ENCODE results near the gene ROR1.
"Not testable (repeated sequence)": the region's sequence is repeated elsewhere in the genome, so short reads cannot be mapped to it uniquely, and the experiment has no call there.

The ROR1 gene

DNA sequence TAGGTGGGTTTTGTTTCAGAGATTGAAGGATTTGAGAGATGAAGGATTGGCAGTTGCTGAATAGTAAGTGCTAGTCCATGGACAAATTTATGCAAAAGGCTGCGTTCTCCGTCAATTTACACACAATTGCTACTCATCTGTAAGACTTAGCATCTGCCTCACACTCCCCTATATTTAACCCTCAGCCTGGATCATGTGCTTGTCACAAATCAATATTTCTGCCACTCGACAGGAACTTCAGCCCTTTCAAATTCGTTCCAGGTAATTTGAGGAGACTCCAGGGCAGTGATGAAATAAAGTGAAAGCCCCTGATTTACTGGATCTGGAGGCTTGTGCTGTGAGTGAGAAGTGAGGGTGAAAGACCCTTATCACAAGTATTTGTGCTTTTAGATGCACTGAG lies 324.0 kb downstream of the ROR1 start:
- Histone ChIP-seq H3K4me1 (ENCODE audit: control insufficient read depth in 2 of 2, insufficient read depth in 2 of 2, low read length in 2 of 2) (no peaks in the 10 kb centered on the region), H3K9ac (ENCODE audit: low read depth in 1 of 2, low read length in 2 of 2) (no peak overlapping the region), H3K27me3 (ENCODE audit: control insufficient read depth in 2 of 2, insufficient read depth in 2 of 2, low read length in 2 of 2) (no peaks in the 10 kb centered on the region), H3K27ac (ENCODE audit: low read depth in 2 of 2, low read length in 2 of 2) (no peak overlapping the region), H3K4me3 (ENCODE audit: low read length in 2 of 2) (no peak overlapping the region), H3K36me3 (ENCODE audit: control insufficient read depth in 2 of 2, insufficient read depth in 2 of 2, low read length in 2 of 2) (no peaks in the 10 kb centered on the region), H3K9me3 (ENCODE audit: control insufficient read depth in 2 of 2, low read length in 2 of 2) (no peaks in the 10 kb centered on the region)

DNA sequence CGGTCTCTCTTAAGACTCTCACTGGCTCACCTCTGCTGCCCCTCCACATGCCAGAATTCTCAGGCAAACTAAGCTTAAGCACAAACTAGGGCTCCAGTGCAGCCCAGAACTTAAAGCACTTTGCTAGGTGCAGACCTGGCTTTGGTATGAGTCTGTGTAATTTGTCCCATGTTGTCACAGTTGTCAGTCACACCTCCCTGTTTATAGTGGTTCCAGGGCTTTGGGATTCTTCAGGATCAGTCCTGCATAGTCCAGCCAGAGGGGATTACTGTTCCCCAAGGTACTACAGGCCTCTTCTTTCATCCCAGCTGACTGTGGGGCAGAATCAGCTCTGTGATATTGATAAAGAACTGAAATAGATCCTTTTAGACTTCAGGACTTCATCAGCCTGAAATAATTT lies 324.6 kb downstream of the ROR1 start:
- Histone ChIP-seq H3K36me3 (ENCODE audit: control insufficient read depth in 2 of 2, insufficient read depth in 2 of 2, low read length in 2 of 2) (no peaks in the 10 kb centered on the region), H3K9ac (ENCODE audit: low read depth in 1 of 2, low read length in 2 of 2) (no peak overlapping the region), H3K4me1 (ENCODE audit: control insufficient read depth in 2 of 2, insufficient read depth in 2 of 2, low read length in 2 of 2) (no peaks in the 10 kb centered on the region), H3K27me3 (ENCODE audit: control insufficient read depth in 2 of 2, insufficient read depth in 2 of 2, low read length in 2 of 2) (no peaks in the 10 kb centered on the region), H3K4me3 (ENCODE audit: low read length in 2 of 2) (no peak overlapping the region), H3K27ac (ENCODE audit: low read depth in 2 of 2, low read length in 2 of 2) (no peak overlapping the region), H3K9me3 (ENCODE audit: control insufficient read depth in 2 of 2, low read length in 2 of 2) (no peaks in the 10 kb centered on the region)

DNA sequence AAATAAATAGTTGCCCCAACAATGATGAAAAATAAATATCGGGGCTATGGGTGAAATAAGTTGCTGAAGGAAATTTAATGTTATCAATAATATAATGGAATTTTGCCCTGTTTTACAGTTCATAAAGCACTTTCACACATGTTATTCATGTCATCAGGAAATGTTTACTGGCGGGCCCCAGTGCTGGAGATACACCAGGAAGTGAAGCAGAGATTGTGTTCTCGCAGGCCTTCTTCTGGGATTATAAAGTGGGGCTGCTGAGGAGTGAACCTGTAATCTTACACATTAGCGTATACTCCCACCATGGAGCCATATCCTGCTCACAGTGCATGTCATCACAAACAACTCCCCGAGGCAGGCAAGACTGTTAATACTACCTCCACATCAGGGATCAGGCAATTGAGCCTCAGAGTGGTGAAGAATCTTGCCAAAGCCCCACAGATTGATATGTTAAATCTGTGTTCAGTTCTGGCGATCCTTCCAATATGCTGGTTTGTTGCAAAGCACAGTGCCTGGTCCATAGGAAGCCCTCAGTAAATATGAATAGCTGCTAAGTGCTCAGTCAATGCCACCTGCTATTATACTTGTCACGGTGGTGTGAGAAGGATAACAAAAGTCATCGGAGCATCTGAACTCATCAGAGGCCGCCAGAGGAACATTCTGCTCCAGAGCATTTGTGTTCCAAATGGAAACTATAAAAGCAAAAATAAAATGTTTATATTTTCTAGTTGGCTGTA lies 325.2 kb downstream of the ROR1 start:
- Histone ChIP-seq H3K36me3 (ENCODE audit: control insufficient read depth in 2 of 2, insufficient read depth in 2 of 2, low read length in 2 of 2) (no peaks in the 10 kb centered on the region), H3K4me1 (ENCODE audit: control insufficient read depth in 2 of 2, insufficient read depth in 2 of 2, low read length in 2 of 2) (no peaks in the 10 kb centered on the region), H3K27me3 (ENCODE audit: control insufficient read depth in 2 of 2, insufficient read depth in 2 of 2, low read length in 2 of 2) (no peaks in the 10 kb centered on the region), H3K27ac (ENCODE audit: low read depth in 2 of 2, low read length in 2 of 2) (no peak overlapping the region), H3K9me3 (ENCODE audit: control insufficient read depth in 2 of 2, low read length in 2 of 2) (no peaks in the 10 kb centered on the region), H3K9ac (ENCODE audit: low read depth in 1 of 2, low read length in 2 of 2) (no peak overlapping the region), H3K4me3 (ENCODE audit: low read length in 2 of 2) (no peak overlapping the region)

DNA sequence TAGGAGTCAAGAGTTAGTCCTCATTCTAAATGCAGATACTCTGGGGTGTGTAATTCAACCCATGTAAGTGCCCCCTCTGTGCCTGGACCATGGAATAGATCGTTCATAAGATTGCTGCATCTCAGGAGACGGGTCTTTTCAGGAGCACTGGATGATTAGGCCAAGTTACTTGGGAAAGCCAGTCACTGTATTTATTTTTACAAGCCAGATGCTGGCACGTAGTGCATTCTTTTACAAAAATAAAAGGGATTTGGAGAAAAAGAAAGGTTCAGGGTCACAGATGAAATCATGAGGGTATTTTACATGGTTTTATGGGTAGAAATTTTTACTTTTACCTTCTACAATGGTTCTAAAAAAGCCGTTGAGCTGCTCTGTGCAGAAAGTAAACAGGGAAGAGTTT lies 327.0 kb downstream of the ROR1 start:
- no peaks in the 10 kb centered on the region for H3K4me1 ChIP-seq (ENCODE audit: control insufficient read depth in 2 of 2, insufficient read depth in 2 of 2, low read length in 2 of 2)
- H3K9me3 ChIP-seq (ENCODE audit: control insufficient read depth in 2 of 2, low read length in 2 of 2) = no peaks in the 10 kb centered on the region
- no peak overlapping the region for H3K27ac ChIP-seq (ENCODE audit: low read depth in 2 of 2, low read length in 2 of 2)

DNA sequence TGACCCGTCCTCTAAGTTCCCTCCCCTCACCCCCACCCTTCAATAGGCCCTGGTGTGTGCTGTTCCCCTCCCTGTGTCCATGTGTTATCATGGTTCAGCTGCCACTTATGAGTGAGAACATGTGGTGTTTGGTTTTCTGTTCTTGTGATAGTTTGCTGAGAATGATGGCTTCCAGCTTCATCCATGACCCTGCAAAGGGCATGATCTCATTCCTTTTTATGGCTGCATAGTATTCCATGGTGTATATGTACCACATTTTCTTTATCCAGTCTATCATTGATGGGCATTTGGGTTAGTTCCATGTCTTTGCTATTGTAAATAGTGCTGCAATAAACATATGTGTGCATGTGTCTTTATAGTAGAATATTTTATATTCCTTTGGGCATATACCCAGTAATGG lies 330.8 kb downstream of the ROR1 start:
- H3K27ac ChIP-seq (ENCODE audit: low read depth in 2 of 2, low read length in 2 of 2); H3K9me3 ChIP-seq (ENCODE audit: control insufficient read depth in 2 of 2, low read length in 2 of 2); H3K9ac ChIP-seq (ENCODE audit: low read depth in 1 of 2, low read length in 2 of 2); H3K27me3 ChIP-seq (ENCODE audit: control insufficient read depth in 2 of 2, insufficient read depth in 2 of 2, low read length in 2 of 2); H3K4me3 ChIP-seq (ENCODE audit: low read length in 2 of 2); H3K4me1 ChIP-seq (ENCODE audit: control insufficient read depth in 2 of 2, insufficient read depth in 2 of 2, low read length in 2 of 2); H3K36me3 ChIP-seq (ENCODE audit: control insufficient read depth in 2 of 2, insufficient read depth in 2 of 2, low read length in 2 of 2): not testable (repeated sequence)

More for the DNA sequence above, 327.0 kb downstream of the ROR1 start:
- Histone ChIP-seq H3K4me3 (ENCODE audit: low read length in 2 of 2) (no peak overlapping the region), H3K36me3 (ENCODE audit: control insufficient read depth in 2 of 2, insufficient read depth in 2 of 2, low read length in 2 of 2) (no peaks in the 10 kb centered on the region), H3K9ac (ENCODE audit: low read depth in 1 of 2, low read length in 2 of 2) (no peak overlapping the region), H3K27me3 (ENCODE audit: control insufficient read depth in 2 of 2, insufficient read depth in 2 of 2, low read length in 2 of 2) (no peaks in the 10 kb centered on the region)

DNA sequence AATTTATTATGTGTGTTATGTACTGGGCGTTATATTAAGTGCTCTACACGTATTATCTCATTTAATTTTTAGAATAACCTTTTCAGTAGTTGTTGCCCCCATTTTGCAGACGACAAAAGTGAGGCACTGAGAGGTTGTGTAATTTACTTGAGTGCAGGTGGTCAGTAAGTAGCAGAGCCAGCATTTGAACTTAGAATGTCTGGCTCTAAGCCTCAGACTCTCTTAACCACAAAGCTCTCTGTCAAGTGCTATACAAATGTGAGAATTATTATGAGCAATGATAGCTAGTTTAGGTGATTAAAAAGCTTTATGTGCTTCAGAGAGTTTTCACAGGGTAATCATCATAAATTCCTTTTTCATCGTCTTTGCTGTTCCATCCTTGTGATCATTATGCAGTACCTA lies 333.3 kb downstream of the ROR1 start:
- Histone ChIP-seq H3K27ac (ENCODE audit: low read depth in 2 of 2, low read length in 2 of 2) (no peak overlapping the region), H3K9ac (ENCODE audit: low read depth in 1 of 2, low read length in 2 of 2) (no peak overlapping the region), H3K36me3 (ENCODE audit: control insufficient read depth in 2 of 2, insufficient read depth in 2 of 2, low read length in 2 of 2) (no peaks in the 10 kb centered on the region), H3K4me3 (ENCODE audit: low read length in 2 of 2) (no peak overlapping the region), H3K4me1 (ENCODE audit: control insufficient read depth in 2 of 2, insufficient read depth in 2 of 2, low read length in 2 of 2) (no peaks in the 10 kb centered on the region), H3K27me3 (ENCODE audit: control insufficient read depth in 2 of 2, insufficient read depth in 2 of 2, low read length in 2 of 2) (no peaks in the 10 kb centered on the region), H3K9me3 (ENCODE audit: control insufficient read depth in 2 of 2, low read length in 2 of 2) (no peaks in the 10 kb centered on the region)

DNA sequence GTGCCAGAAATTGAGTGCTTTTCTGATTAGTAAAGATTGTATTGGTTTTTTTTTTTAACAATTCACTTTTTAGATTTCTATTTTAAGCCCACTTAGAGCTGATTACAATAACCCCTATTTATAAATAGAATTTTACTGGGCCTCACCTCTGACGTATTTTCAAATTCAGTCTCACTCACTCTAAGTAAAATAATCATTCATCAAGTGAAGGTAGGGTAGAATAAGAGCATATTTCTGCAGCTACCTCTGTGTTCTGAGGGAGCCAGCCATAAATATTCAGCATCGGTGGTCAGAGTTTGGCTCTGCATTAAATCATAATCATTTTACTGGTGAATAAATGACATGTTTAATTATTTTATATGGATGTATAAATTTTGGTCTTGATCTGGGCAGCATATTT lies 333.8 kb downstream of the ROR1 start:
- H3K4me3 ChIP-seq (ENCODE audit: low read length in 2 of 2) = no peak overlapping the region
- no peaks in the 10 kb centered on the region for H3K4me1 ChIP-seq (ENCODE audit: control insufficient read depth in 2 of 2, insufficient read depth in 2 of 2, low read length in 2 of 2)
- no peak overlapping the region for H3K27ac ChIP-seq (ENCODE audit: low read depth in 2 of 2, low read length in 2 of 2)
- H3K9me3 ChIP-seq (ENCODE audit: control insufficient read depth in 2 of 2, low read length in 2 of 2) = no peaks in the 10 kb centered on the region
- no peak overlapping the region for H3K9ac ChIP-seq (ENCODE audit: low read depth in 1 of 2, low read length in 2 of 2)
- H3K36me3 ChIP-seq (ENCODE audit: control insufficient read depth in 2 of 2, insufficient read depth in 2 of 2, low read length in 2 of 2) = no peaks in the 10 kb centered on the region
- H3K27me3 ChIP-seq (ENCODE audit: control insufficient read depth in 2 of 2, insufficient read depth in 2 of 2, low read length in 2 of 2) = no peaks in the 10 kb centered on the region

DNA sequence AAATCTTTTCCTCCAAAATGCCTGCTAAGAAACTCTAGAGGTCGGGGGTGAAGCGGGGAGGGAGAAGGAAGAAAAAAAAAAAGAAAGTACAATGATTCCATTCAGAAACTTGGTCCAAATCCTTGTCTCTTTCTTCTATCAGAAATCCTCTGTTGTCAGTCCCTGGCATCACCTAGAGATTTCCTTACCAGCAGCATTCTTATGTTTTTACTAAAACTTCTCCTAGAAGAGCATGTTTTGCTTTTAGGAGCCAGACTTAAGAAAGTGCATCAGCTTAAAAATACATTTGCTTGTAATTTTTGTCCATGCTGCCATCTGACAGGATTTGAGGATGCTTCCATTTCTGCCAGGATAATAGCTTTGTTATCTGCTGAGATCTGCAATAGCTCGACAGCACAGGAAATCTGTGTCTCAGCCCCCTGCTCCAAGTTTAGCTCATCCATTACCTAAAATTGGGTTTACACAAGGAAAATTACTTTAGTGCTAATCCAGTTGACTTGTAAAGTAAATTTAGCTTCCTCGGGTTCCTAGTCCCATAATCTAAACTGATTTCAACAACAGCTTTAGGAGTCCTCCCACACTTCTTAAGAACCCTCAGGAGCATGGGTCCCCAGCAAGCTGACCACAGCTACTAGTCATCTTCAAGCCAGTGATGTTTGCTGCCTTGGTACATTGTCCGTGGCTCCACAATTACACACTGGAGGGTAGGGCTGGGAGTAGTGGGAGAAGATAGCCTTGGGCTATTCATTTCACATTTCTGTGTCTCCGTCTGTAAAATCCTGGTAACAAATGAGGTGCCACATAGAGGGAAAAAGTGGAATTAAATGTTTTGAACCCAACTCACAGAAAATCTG lies 337.3 kb downstream of the ROR1 start:
- Histone ChIP-seq H3K27me3 (ENCODE audit: control insufficient read depth in 2 of 2, insufficient read depth in 2 of 2, low read length in 2 of 2) (no peaks in the 10 kb centered on the region), H3K9me3 (ENCODE audit: control insufficient read depth in 2 of 2, low read length in 2 of 2) (no peaks in the 10 kb centered on the region), H3K4me3 (ENCODE audit: low read length in 2 of 2) (no peak overlapping the region), H3K36me3 (ENCODE audit: control insufficient read depth in 2 of 2, insufficient read depth in 2 of 2, low read length in 2 of 2) (no peaks in the 10 kb centered on the region), H3K4me1 (ENCODE audit: control insufficient read depth in 2 of 2, insufficient read depth in 2 of 2, low read length in 2 of 2) (no peaks in the 10 kb centered on the region), H3K27ac (ENCODE audit: low read depth in 2 of 2, low read length in 2 of 2) (no peak overlapping the region), H3K9ac (ENCODE audit: low read depth in 1 of 2, low read length in 2 of 2) (no peak overlapping the region)

DNA sequence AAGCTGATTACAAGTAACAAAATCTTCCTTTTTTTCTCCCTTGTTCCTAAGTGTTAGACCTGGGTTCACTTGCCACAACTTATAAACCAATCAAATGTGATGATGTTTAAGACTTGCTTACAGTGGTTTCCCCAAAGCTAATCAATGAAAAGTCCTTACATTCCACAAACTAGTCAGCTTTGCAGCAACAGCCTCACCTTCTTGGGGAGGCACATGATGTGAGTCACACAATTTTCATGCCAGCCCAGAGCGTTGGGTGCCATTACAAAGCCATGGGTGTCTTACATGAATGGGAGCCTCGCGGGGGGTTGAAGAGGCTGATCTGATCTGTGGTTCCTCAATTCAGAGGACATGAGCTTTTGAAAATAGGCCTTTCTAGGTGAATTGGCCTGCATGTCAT lies 338.0 kb downstream of the ROR1 start:
- Histone ChIP-seq H3K9ac (ENCODE audit: low read depth in 1 of 2, low read length in 2 of 2) (no peak overlapping the region), H3K36me3 (ENCODE audit: control insufficient read depth in 2 of 2, insufficient read depth in 2 of 2, low read length in 2 of 2) (no peaks in the 10 kb centered on the region), H3K27ac (ENCODE audit: low read depth in 2 of 2, low read length in 2 of 2) (no peak overlapping the region), H3K27me3 (ENCODE audit: control insufficient read depth in 2 of 2, insufficient read depth in 2 of 2, low read length in 2 of 2) (no peaks in the 10 kb centered on the region), H3K9me3 (ENCODE audit: control insufficient read depth in 2 of 2, low read length in 2 of 2) (no peaks in the 10 kb centered on the region), H3K4me1 (ENCODE audit: control insufficient read depth in 2 of 2, insufficient read depth in 2 of 2, low read length in 2 of 2) (no peaks in the 10 kb centered on the region), H3K4me3 (ENCODE audit: low read length in 2 of 2) (no peak overlapping the region)

DNA sequence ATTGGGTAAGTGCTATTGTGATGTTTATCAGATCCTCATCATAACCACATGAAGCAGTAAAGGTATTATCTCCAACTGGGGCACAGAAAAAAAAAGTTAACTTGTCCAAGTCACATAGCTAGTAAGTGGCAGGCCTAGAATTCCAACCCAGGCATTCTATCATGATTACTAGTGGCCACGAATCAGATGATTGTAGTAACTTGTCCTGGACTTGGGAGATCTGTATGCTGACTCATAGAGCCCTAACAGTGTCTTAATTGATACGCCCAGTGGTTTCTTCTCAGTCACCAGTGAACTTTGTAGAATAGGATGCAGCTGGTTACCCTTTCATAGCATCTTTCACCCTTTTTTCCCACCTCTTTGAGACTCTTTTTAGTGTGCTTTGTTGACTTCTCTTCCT lies 338.5 kb downstream of the ROR1 start:
- no peaks in the 10 kb centered on the region for H3K27me3 ChIP-seq (ENCODE audit: control insufficient read depth in 2 of 2, insufficient read depth in 2 of 2, low read length in 2 of 2)
- H3K9me3 ChIP-seq (ENCODE audit: control insufficient read depth in 2 of 2, low read length in 2 of 2) = no peaks in the 10 kb centered on the region
- H3K36me3 ChIP-seq (ENCODE audit: control insufficient read depth in 2 of 2, insufficient read depth in 2 of 2, low read length in 2 of 2) = no peaks in the 10 kb centered on the region
- H3K27ac ChIP-seq (ENCODE audit: low read depth in 2 of 2, low read length in 2 of 2) = no peak overlapping the region
- no peak overlapping the region for H3K9ac ChIP-seq (ENCODE audit: low read depth in 1 of 2, low read length in 2 of 2)
- H3K4me1 ChIP-seq (ENCODE audit: control insufficient read depth in 2 of 2, insufficient read depth in 2 of 2, low read length in 2 of 2) = no peaks in the 10 kb centered on the region
- H3K4me3 ChIP-seq (ENCODE audit: low read length in 2 of 2) = no peak overlapping the region

All from mucosa of rectum (tissue), 2 donors.